ENCODE measurements around the gene TWF1. TPM values are rescaled to one million over a fixed set of nuclear protein-coding genes. Genes with fewer than 3 reads are reported as not detected.

TWF1 gene
- total RNA-seq, 1 experiment from 2014 or later, result 62.2 TPM

Other genes starting within 250 kb of the TWF1 start
- gene PUS7L, start 47.5 kb downstream of the TWF1 start, total RNA-seq (2014; rRNA removed; shearing (Covaris generic); ENCODE audit: low replicate concordance), result 9.9 and 32.2 TPM in 2 replicates
- gene IRAK4, start 47.4 kb downstream of the TWF1 start, total RNA-seq (2014; rRNA removed; shearing (Covaris generic); ENCODE audit: low replicate concordance), result 31.0 and 53.6 TPM in 2 replicates
- gene TMEM117, start 29.8 kb upstream of the TWF1 start, total RNA-seq (2014; rRNA removed; shearing (Covaris generic); ENCODE audit: low replicate concordance), result 1.2 and 13.3 TPM in 2 replicates

Measured in Karpas-422 (cell line).